GM18505 (cell line): ENCODE data around the gene CACNB1.
A peak's percentile ranks its signal among the peaks of the same experiment; 100 is the strongest.

Experiments used
- ATAC-seq: cut with Tn5 transposase; IDR thresholded peaks from one replicate; pipeline ENCODE4 v1.9.1; 2021; ENCODE audit not compliant: unreplicated experiment
- POLR2A ChIP-seq: IDR thresholded peaks from 4 replicates; pipeline ENCODE4 v1.6.1; 2011; ENCODE audit warnings: borderline replicate concordance; ENCODE audit not compliant: insufficient read depth, insufficient read length; ENCODE audit errors: extremely low read depth

Gene CACNB1

GRCh38 chr17:39208136-39208535 lies 10.7 kb upstream of the CACNB1 start:
- no peak for TF ChIP-seq POLR2A
- no peak for ATAC-seq

GRCh38 chr17:39205112-39205526 lies 7.7 kb upstream of the CACNB1 start:
- ATAC-seq = no peak
- no peak for TF ChIP-seq POLR2A

GRCh38 chr17:39204245-39204644 lies 6.8 kb upstream of the CACNB1 start:
- ATAC-seq = no peak
- TF ChIP-seq POLR2A = no peak

GRCh38 chr17:39200957-39201510 lies 3.6 kb upstream of the CACNB1 start:
- TF ChIP-seq POLR2A = no peak
- ATAC-seq = no peak

- TF ChIP-seq POLR2A = peak; percentile 99
- peak; percentile 64 for ATAC-seq
Observed at GRCh38 chr17:39200070-39200879, 2.8 kb upstream of the CACNB1 start, which contains the start of gene RPL19. Gene RPL19 (plus strand): TSS chr17:39200283. CDS start chr17:39200345, 62 bp downstream.

- TF ChIP-seq POLR2A = no peak
- ATAC-seq = peak; percentile 58
Observed at GRCh38 chr17:39199820-39200069, 2.3 kb upstream of the CACNB1 start.

GRCh38 chr17:39198186-39198566 lies 707 bp upstream of the CACNB1 start:
- TF ChIP-seq POLR2A = no peak
- no peak for ATAC-seq

- TF ChIP-seq POLR2A = no peak
- ATAC-seq = no peak
Observed at GRCh38 chr17:39196808-39197291, 619 bp downstream of the CACNB1 start.

- no peak for ATAC-seq
Observed at GRCh38 chr17:39196241-39196807, 1.1 kb downstream of the CACNB1 start.

GRCh38 chr17:39195568-39196160 lies 1.8 kb downstream of the CACNB1 start:
- no peak for TF ChIP-seq POLR2A
- ATAC-seq = no peak

More at GRCh38 chr17:39196241-39196807, 1.1 kb downstream of the CACNB1 start:
- TF ChIP-seq POLR2A = no peak

- TF ChIP-seq POLR2A = no peak
- no peak for ATAC-seq
Observed at GRCh38 chr17:39194985-39195524, 2.4 kb downstream of the CACNB1 start.

GRCh38 chr17:39194089-39194984 lies 3.1 kb downstream of the CACNB1 start:
- no peak for TF ChIP-seq POLR2A
- no peak for ATAC-seq
